Occipital lobe (tissue), 2 donors: ENCODE data around the gene PXDC1. TPM values are rescaled to one million over a fixed set of nuclear protein-coding genes. Genes with fewer than 3 reads are reported as not detected.
A peak's percentile ranks its signal among the peaks of the same experiment; 100 is the strongest.
"Not testable (repeated sequence)": the region's sequence is repeated elsewhere in the genome, so short reads cannot be mapped to it uniquely, and the experiment has no call there.

ENCODE experiments used
- DNase-seq: peaks from one replicate; lab custom pipeline; 2025; lab: John Stamatoyannopoulos, UW
- total RNA-seq: library from RNA; depleted of rRNA; stranded (reverse); fragments of >200 nt; gene quantifications from one replicate; pipeline ENCODE4 v1.2.3, GENCODE V29; 2014

The PXDC1 gene
- total RNA-seq, 1 donor from 2014 or later, result 11.1 TPM

- no peak for DNase-seq
Observed at GRCh38 chr6:3762852-3763251, 11.3 kb upstream of the PXDC1 start.

- no peak for DNase-seq
Observed at GRCh38 chr6:3762359-3762758, 10.8 kb upstream of the PXDC1 start.

GRCh38 chr6:3761989-3762270, 10.4 kb upstream of the PXDC1 start:
- DNase-seq, result no peak

- DNase-seq, result no peak
Observed at GRCh38 chr6:3759646-3760232, 8.2 kb upstream of the PXDC1 start.

GRCh38 chr6:3758842-3759144, 7.3 kb upstream of the PXDC1 start:
- DNase-seq, result no peak

- DNase-seq, result not testable (repeated sequence)
Observed at GRCh38 chr6:3757998-3758841, 6.7 kb upstream of the PXDC1 start.

- DNase-seq, result no peak
Observed at GRCh38 chr6:3757241-3757641, 5.7 kb upstream of the PXDC1 start.

GRCh38 chr6:3756546-3756945, 5.0 kb upstream of the PXDC1 start:
- no peak for DNase-seq

GRCh38 chr6:3755637-3756545, 4.4 kb upstream of the PXDC1 start:
- no peak for DNase-seq

GRCh38 chr6:3754776-3755175, 3.3 kb upstream of the PXDC1 start:
- DNase-seq, result no peak

GRCh38 chr6:3754032-3754725, 2.7 kb upstream of the PXDC1 start:
- not testable (repeated sequence) for DNase-seq

- DNase-seq, result no peak
Observed at GRCh38 chr6:3753228-3753835, 1.8 kb upstream of the PXDC1 start.

- no peak for DNase-seq
Observed at GRCh38 chr6:3752531-3753227, 1.2 kb upstream of the PXDC1 start.

- DNase-seq, result peak; percentile 41
Observed at GRCh38 chr6:3751730-3752530, 417 bp upstream of the PXDC1 start.

GRCh38 chr6:3750317-3751076, 1.0 kb downstream of the PXDC1 start:
- peak; percentile 60 for DNase-seq

- DNase-seq, result no peak
Observed at GRCh38 chr6:3749977-3750316, 1.6 kb downstream of the PXDC1 start.

GRCh38 chr6:3749067-3749841, 2.3 kb downstream of the PXDC1 start:
- DNase-seq, result no peak

GRCh38 chr6:3748208-3749066, 3.1 kb downstream of the PXDC1 start:
- no peak for DNase-seq
